Measurements from ENCODE around the gene SZT2.
A peak's percentile ranks its signal among the peaks of the same experiment; 100 is the strongest.

Gene SZT2

GRCh38 chr1:43431676-43432075 is 42.0 kb downstream of the SZT2 start:
- no peaks in the 10 kb centered on the region for H3K9me3 ChIP-seq (ENCODE audit: severe bottlenecking)
- H3K36me3 ChIP-seq (ENCODE audit: low read depth), result peaks cover 92% of the 10 kb centered on the region
- no peak for TF ChIP-seq CTCF (IDR thresholded peaks at IDR 0.05; ENCODE audit: poor library complexity, severe bottlenecking)

GRCh38 chr1:43432171-43432860 is 42.6 kb downstream of the SZT2 start:
- Histone ChIP-seq H3K27ac (ENCODE audit: poor library complexity, severe bottlenecking) (no peak overlapping the region), H3K36me3 (ENCODE audit: low read depth) (peaks cover 88% of the 10 kb centered on the region), H3K4me1 (ENCODE audit: insufficient read depth, poor library complexity, severe bottlenecking) (no peaks in the 10 kb centered on the region), H3K4me3 (ENCODE audit: severe bottlenecking) (no peak overlapping the region), H3K27me3 (ENCODE audit: insufficient read depth, poor library complexity, severe bottlenecking) (no peaks in the 10 kb centered on the region), H3K9me3 (ENCODE audit: severe bottlenecking) (no peaks in the 10 kb centered on the region)
- ATAC-seq (ENCODE audit: low read depth) (no peak), DNase-seq (ENCODE audit: low spot score) (peak; percentile 42)
- no peak for TF ChIP-seq CTCF (IDR thresholded peaks at IDR 0.05; ENCODE audit: poor library complexity, severe bottlenecking)

More at GRCh38 chr1:43431676-43432075, 42.0 kb downstream of the SZT2 start:
- no peaks in the 10 kb centered on the region for H3K4me1 ChIP-seq (ENCODE audit: insufficient read depth, poor library complexity, severe bottlenecking)
- H3K27me3 ChIP-seq (ENCODE audit: insufficient read depth, poor library complexity, severe bottlenecking), result no peaks in the 10 kb centered on the region
- no peak overlapping the region for H3K27ac ChIP-seq (ENCODE audit: poor library complexity, severe bottlenecking)
- H3K4me3 ChIP-seq (ENCODE audit: severe bottlenecking), result no peak overlapping the region
- DNase-seq (ENCODE audit: low spot score), result peak; percentile 27
- no peak for ATAC-seq (ENCODE audit: low read depth)

GRCh38 chr1:43432907-43433306 is 43.2 kb downstream of the SZT2 start:
- Histone ChIP-seq H3K4me3 (ENCODE audit: severe bottlenecking) (no peak overlapping the region), H3K4me1 (ENCODE audit: insufficient read depth, poor library complexity, severe bottlenecking) (no peaks in the 10 kb centered on the region), H3K27ac (ENCODE audit: poor library complexity, severe bottlenecking) (no peak overlapping the region), H3K36me3 (ENCODE audit: low read depth) (peaks cover 82% of the 10 kb centered on the region), H3K27me3 (ENCODE audit: insufficient read depth, poor library complexity, severe bottlenecking) (no peaks in the 10 kb centered on the region), H3K9me3 (ENCODE audit: severe bottlenecking) (no peaks in the 10 kb centered on the region)
- DNase-seq (ENCODE audit: low spot score), result peak; percentile 31
- no peak for ATAC-seq (ENCODE audit: low read depth)
- TF ChIP-seq CTCF (IDR thresholded peaks at IDR 0.05; ENCODE audit: poor library complexity, severe bottlenecking), result no peak

- Histone ChIP-seq H3K27me3 (ENCODE audit: insufficient read depth, poor library complexity, severe bottlenecking) (no peaks in the 10 kb centered on the region), H3K36me3 (ENCODE audit: low read depth) (peaks cover 78% of the 10 kb centered on the region), H3K4me3 (ENCODE audit: severe bottlenecking) (no peak overlapping the region), H3K9me3 (ENCODE audit: severe bottlenecking) (no peaks in the 10 kb centered on the region), H3K27ac (ENCODE audit: poor library complexity, severe bottlenecking) (no peak overlapping the region), H3K4me1 (ENCODE audit: insufficient read depth, poor library complexity, severe bottlenecking) (no peaks in the 10 kb centered on the region)
- ATAC-seq (ENCODE audit: low read depth) (no peak), DNase-seq (ENCODE audit: low spot score) (no peak)
- TF ChIP-seq CTCF (IDR thresholded peaks at IDR 0.05; ENCODE audit: poor library complexity, severe bottlenecking), result no peak
Measured at GRCh38 chr1:43434256-43434655, 44.6 kb downstream of the SZT2 start.
